Progenitor cell of endocrine pancreas (in vitro differentiated cells): Measurements from ENCODE around the gene VPS4B. TPM values are rescaled to one million over a fixed set of nuclear protein-coding genes. Genes with fewer than 3 reads are reported as not detected.
A peak's percentile ranks its signal among the peaks of the same experiment; 100 is the strongest.

Experiments used
- DNase-seq: peaks from one replicate; pipeline ENCODE4 v3.0.0; 2021; ENCODE audit warnings: low spot score; ENCODE audit not compliant: unreplicated experiment
- H3K27ac Mint-ChIP-seq: 2 replicates; pipeline ENCODE4 v1.8.0; 2021; ENCODE audit warnings: mild to moderate bottlenecking, moderate library complexity, mixed read lengths
- H3K27me3 Mint-ChIP-seq: 2 replicates; pipeline ENCODE4 v1.8.0; 2021; ENCODE audit warnings: mixed read lengths
- H3K36me3 Mint-ChIP-seq: 2 replicates; pipeline ENCODE4 v1.8.0; 2022; ENCODE audit warnings: mixed read lengths; ENCODE audit not compliant: insufficient read depth
- H3K4me1 Mint-ChIP-seq: 2 replicates; pipeline ENCODE4 v1.8.0; 2021; ENCODE audit warnings: low read depth, mixed read lengths
- H3K4me3 Mint-ChIP-seq: 2 replicates; pipeline ENCODE4 v1.8.0; 2021; ENCODE audit warnings: low read depth, mild to moderate bottlenecking, moderate library complexity, mixed read lengths
- H3K9me3 Mint-ChIP-seq: 2 replicates; pipeline ENCODE4 v1.8.0; 2021; ENCODE audit warnings: low read depth, mixed read lengths
- total RNA-seq: library from RNA; stranded (reverse); gene quantifications from 2 replicates; pipeline ENCODE4 v1.2.1, GENCODE V29; 2021
- TF ChIP-seq, protein P1 (sequence below): fragments of 200-600 bp; sonication (generic); IDR thresholded peaks from one replicate; pipeline ENCODE4 v1.5.0; 2021; ENCODE audit warnings: antibody characterized with exemption, mild to moderate bottlenecking; ENCODE audit not compliant: unreplicated experiment

Gene VPS4B
- total RNA-seq, 1 donor from 2014 or later, result 56.4 TPM

DNA sequence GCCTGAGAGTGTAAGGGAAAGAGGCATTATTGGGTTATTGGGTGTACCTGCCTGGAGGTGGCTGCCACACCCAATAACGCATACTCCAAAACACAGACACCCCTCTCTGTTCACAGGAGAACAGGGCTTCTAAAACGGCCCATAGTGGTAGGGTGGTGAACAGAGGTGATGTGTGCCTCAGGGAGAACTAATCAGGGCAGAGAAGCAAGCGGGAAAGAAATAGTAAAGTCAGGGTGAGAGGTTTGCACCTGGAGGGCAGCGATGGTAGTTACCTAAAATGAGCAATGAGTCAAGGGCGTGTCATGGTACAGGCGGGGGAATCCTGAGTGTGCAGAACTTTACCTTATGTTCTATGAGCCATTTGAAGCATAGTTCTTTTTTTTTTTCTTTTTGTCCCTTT is 21.6 kb upstream of the VPS4B start:
- no peaks in the 10 kb centered on the region for H3K9me3 Mint-ChIP-seq
- no peak overlapping the region for H3K27ac Mint-ChIP-seq
- no peaks in the 10 kb centered on the region for H3K4me1 Mint-ChIP-seq
- no peak for DNase-seq
- peaks cover 5% of the 10 kb centered on the region for H3K27me3 Mint-ChIP-seq
- no peak overlapping the region for H3K4me3 Mint-ChIP-seq
- H3K36me3 Mint-ChIP-seq, result no peaks in the 10 kb centered on the region
- TF ChIP-seq, protein P1, sequence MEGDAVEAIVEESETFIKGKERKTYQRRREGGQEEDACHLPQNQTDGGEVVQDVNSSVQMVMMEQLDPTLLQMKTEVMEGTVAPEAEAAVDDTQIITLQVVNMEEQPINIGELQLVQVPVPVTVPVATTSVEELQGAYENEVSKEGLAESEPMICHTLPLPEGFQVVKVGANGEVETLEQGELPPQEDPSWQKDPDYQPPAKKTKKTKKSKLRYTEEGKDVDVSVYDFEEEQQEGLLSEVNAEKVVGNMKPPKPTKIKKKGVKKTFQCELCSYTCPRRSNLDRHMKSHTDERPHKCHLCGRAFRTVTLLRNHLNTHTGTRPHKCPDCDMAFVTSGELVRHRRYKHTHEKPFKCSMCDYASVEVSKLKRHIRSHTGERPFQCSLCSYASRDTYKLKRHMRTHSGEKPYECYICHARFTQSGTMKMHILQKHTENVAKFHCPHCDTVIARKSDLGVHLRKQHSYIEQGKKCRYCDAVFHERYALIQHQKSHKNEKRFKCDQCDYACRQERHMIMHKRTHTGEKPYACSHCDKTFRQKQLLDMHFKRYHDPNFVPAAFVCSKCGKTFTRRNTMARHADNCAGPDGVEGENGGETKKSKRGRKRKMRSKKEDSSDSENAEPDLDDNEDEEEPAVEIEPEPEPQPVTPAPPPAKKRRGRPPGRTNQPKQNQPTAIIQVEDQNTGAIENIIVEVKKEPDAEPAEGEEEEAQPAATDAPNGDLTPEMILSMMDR, result no peak

DNA sequence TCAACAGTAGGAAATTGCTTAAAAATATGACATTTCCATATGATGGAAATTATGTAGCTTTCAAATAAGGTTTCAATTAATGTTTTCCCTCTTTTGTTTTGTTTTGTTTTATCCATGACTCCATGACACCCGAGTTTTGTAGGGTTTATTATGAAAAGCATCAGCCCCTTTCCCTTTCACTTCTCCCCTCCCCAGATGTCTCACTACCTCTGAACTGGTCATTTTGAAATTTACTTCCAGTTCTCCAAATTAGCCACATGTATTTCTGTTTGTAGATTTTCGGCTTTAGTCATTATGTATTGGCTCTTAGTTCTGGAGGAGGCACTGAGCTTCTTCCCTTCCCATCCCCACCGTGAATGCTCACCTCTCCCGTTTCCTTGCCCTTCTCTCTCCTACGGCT is 18.6 kb upstream of the VPS4B start:
- Mint-ChIP-seq H3K4me1 (no peaks in the 10 kb centered on the region), H3K4me3 (no peak overlapping the region), H3K9me3 (no peaks in the 10 kb centered on the region), H3K27ac (no peak overlapping the region), H3K27me3 (peaks cover 5% of the 10 kb centered on the region), H3K36me3 (no peaks in the 10 kb centered on the region)
- DNase-seq, result no peak
- TF ChIP-seq, protein P1, result no peak

DNA sequence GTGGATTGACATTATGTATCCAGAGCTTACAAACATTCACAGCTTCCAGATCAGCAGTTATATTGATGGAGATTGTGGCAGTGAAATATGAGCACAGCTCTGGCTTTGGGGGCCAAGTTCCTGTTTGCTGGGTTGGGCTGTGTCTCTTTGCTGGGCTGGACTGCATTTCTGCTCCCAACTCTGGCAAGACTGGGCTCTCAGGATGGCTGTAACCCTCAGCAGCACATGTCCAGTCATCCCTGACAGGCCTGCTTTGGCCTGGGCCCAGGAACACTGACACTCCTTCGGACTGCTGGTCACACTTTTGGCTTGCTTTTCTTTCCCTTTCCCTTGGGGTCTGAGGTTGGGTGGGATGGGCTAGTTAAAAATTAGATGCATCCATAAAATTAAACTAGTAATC is 17.9 kb upstream of the VPS4B start:
- Mint-ChIP-seq H3K27ac (no peak overlapping the region), H3K9me3 (no peaks in the 10 kb centered on the region), H3K36me3 (no peaks in the 10 kb centered on the region), H3K4me1 (no peaks in the 10 kb centered on the region), H3K27me3 (peaks cover 5% of the 10 kb centered on the region), H3K4me3 (no peak overlapping the region)
- TF ChIP-seq, protein P1, result no peak
- no peak for DNase-seq

DNA sequence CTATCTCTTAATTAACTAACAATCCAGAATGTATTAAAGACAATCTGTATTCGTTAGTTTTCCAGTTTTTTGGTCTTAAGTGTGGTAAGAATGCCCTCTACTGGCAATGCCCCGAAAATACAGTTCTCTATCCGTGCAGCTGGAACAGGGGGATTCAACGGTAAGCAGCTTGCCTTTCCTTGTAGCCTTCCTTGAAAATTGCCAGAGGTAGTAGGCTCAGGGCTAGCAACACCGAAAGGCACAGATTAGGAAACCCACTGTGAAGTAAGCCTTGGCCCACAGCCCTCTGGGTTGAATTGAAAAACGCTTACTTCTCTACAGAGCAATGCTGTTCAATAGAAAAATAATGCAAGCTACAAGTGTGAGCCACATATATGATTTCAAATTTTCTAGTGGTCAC is 17.1 kb upstream of the VPS4B start:
- peaks cover 5% of the 10 kb centered on the region for H3K27me3 Mint-ChIP-seq

GRCh38 chr18:63438181-63438580 is 15.9 kb upstream of the VPS4B start:
- no peaks in the 10 kb centered on the region for H3K36me3 Mint-ChIP-seq
- no peak overlapping the region for H3K27ac Mint-ChIP-seq
- TF ChIP-seq, protein P1, result no peak
- H3K4me1 Mint-ChIP-seq, result no peaks in the 10 kb centered on the region
- H3K27me3 Mint-ChIP-seq, result peaks cover 5% of the 10 kb centered on the region
- H3K9me3 Mint-ChIP-seq, result no peaks in the 10 kb centered on the region
- no peak for DNase-seq
- H3K4me3 Mint-ChIP-seq, result no peak overlapping the region

More for the DNA sequence above, 17.1 kb upstream of the VPS4B start:
- Mint-ChIP-seq H3K9me3 (no peaks in the 10 kb centered on the region), H3K27ac (no peak overlapping the region), H3K4me1 (no peaks in the 10 kb centered on the region), H3K4me3 (no peak overlapping the region), H3K36me3 (no peaks in the 10 kb centered on the region)
- DNase-seq, result no peak
- TF ChIP-seq, protein P1, result peak; percentile 80
